Panc1 (cell line): ENCODE measurements around the gene ARHGAP31. TPM values are rescaled to one million over a fixed set of nuclear protein-coding genes. Genes with fewer than 3 reads are reported as not detected.

Experiments used
- ATAC-seq: fragments of 200-7000 bp; cut with Tn5 transposase; 2 replicates; pipeline ENCODE4 v1.9.1; 2020; ENCODE audit warnings: mild to moderate bottlenecking, moderate library complexity
- BruUV-seq: library from RNA; stranded (reverse); fragments of 400-500 nt; replicated peaks from 2 replicates; lab custom pipeline; 2021; lab: Mats Ljungman, UMichigan
- CTCF ChIA-PET: fragments of 300-600 bp; sonication (Branson Sonifier 250); formaldehyde crosslinking; loops from one replicate; lab custom pipeline; 2022; ENCODE audit warnings: antibody characterized with exemption; lab: Charles Lee
- POLR2A ChIA-PET: fragments of 300-600 bp; sonication (Branson Sonifier 250); formaldehyde crosslinking; loops from one replicate; lab custom pipeline; 2022; ENCODE audit warnings: antibody characterized with exemption; lab: Charles Lee
- DNase-seq: peaks from one replicate; pipeline ENCODE4 v3.0.0-alpha.2; 2010; ENCODE audit warnings: low read depth, low spot score
- H3K27ac ChIP-seq: 2 replicates; pipeline ENCODE4 v1.5.1; 2011; ENCODE audit warnings: mild to moderate bottlenecking, low read length, inconsistent platforms
- H3K27me3 ChIP-seq: fragments of 200-500 bp; sonication (Bioruptor generic); 2 replicates; pipeline ENCODE4 v1.6.0; 2014; ENCODE audit warnings: low read length, inconsistent platforms; ENCODE audit not compliant: control insufficient read depth, insufficient read depth
- H3K36me3 ChIP-seq: fragments of 200-500 bp; sonication (Bioruptor generic); 2 replicates; pipeline ENCODE4 v1.5.1; 2014; ENCODE audit warnings: inconsistent platforms, mild to moderate bottlenecking, low read length, moderate library complexity; ENCODE audit not compliant: control insufficient read depth, insufficient read depth
- H3K4me1 ChIP-seq: 2 replicates; pipeline ENCODE4 v1.5.1; 2011; ENCODE audit warnings: inconsistent platforms, mild to moderate bottlenecking, low read length, moderate library complexity; ENCODE audit not compliant: control insufficient read depth, insufficient read depth
- H3K4me3 ChIP-seq, 2 experiments: 2 replicates each; pipeline ENCODE4 v1.5.1; 2011 to 2012; ENCODE audit warnings: low read depth in 2 of 2, low read length in 2 of 2, mild to moderate bottlenecking in 2 of 2, inconsistent platforms in 1 of 2, moderate library complexity in 1 of 2
- H3K9me3 ChIP-seq: fragments of 200-500 bp; sonication (Bioruptor generic); 2 replicates; pipeline ENCODE4 v1.5.1; 2014; ENCODE audit warnings: low read depth, mild to moderate bottlenecking, inconsistent platforms, low read length, moderate library complexity; ENCODE audit not compliant: control insufficient read depth, insufficient read depth
- POLR2AphosphoS5 ChIP-seq: IDR thresholded peaks from 2 replicates; pipeline ENCODE4 v1.6.1; 2012; ENCODE audit warnings: mild to moderate bottlenecking, low read depth, low read length, moderate library complexity
- SIN3A ChIP-seq: IDR thresholded peaks from 2 replicates; pipeline ENCODE4 v1.6.1; 2012; ENCODE audit warnings: low read depth, mild to moderate bottlenecking, low read length, moderate library complexity, borderline replicate concordance; ENCODE audit not compliant: insufficient read depth
- TCF7L2 ChIP-seq: IDR thresholded peaks from 2 replicates; pipeline ENCODE4 v1.6.1; 2011; ENCODE audit warnings: mild to moderate bottlenecking, low read depth, low read length, inconsistent platforms
- in situ Hi-C: cut with HindIII; loops from 2 replicates; pipeline ENCODE4 v1.10.0; 2016; ENCODE audit warnings: low sequenced_read_pairs, low pct_unique_long_range_greater_than_20kb
- intact Hi-C: fragments of 100-400 bp; cut with micrococcal nuclease; formaldehyde crosslinking; loops from one replicate; pipeline ENCODE4 v1.10.0; 2022; ENCODE audit not compliant: unreplicated experiment
- total RNA-seq: library from RNA; stranded (reverse); gene quantifications from one replicate; pipeline ENCODE4 v1.2.1, GENCODE V29; 2021; ENCODE audit not compliant: unreplicated experiment
- TF ChIP-seq, protein P1 (sequence below), 2 experiments: IDR thresholded peaks; 2 replicates each; pipeline ENCODE4 v1.6.1; 2011 to 2012; ENCODE audit warnings: low read depth in 2 of 2, control low read depth in 1 of 2, low read length in 1 of 2, mild to moderate bottlenecking in 1 of 2, moderate library complexity in 1 of 2; ENCODE audit not compliant: insufficient read depth in 1 of 2
- TF ChIP-seq, protein P2 (sequence below): fragments of 450-650 bp; IDR thresholded peaks from 2 replicates; pipeline ENCODE4 v1.5.1; 2017; ENCODE audit warnings: mild to moderate bottlenecking

Gene ARHGAP31
- total RNA-seq, 1 experiment from 2014 or later: 7.6 TPM

DNA sequence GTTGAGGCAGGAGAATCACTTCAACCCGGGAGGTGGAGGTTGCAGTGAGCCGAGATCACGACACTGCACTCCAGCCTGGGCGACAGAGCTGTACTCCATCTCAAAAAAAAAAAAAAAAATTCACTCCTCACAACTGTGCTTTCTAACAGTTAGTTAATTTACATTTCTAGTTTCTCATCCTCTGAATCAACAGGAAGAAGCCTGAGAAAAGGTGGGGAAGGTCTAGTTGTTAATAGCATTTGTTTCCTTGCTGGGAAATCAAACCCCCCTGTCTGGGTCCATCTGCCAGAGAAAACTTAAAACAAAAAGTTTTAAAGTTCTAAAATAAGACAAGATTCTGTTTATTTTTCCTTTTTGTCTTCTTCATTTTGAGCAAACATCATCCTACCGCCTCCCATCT is 106.9 kb downstream of the ARHGAP31 start:
- DNase-seq: no peak
- no peaks in the 10 kb centered on the region for H3K27me3 ChIP-seq
- intact Hi-C loops: no loop called here
- no peak for ATAC-seq
- ChIA-PET POLR2A (no interaction called here), CTCF (no interaction called here)
- no peaks in the 10 kb centered on the region for H3K36me3 ChIP-seq
- no peaks in the 10 kb centered on the region for H3K4me1 ChIP-seq
- no peak overlapping the region for H3K27ac ChIP-seq
- in situ Hi-C loops: no loop called here
- BruUV-seq: no TSS peak
- TF ChIP-seq, protein P1, sequence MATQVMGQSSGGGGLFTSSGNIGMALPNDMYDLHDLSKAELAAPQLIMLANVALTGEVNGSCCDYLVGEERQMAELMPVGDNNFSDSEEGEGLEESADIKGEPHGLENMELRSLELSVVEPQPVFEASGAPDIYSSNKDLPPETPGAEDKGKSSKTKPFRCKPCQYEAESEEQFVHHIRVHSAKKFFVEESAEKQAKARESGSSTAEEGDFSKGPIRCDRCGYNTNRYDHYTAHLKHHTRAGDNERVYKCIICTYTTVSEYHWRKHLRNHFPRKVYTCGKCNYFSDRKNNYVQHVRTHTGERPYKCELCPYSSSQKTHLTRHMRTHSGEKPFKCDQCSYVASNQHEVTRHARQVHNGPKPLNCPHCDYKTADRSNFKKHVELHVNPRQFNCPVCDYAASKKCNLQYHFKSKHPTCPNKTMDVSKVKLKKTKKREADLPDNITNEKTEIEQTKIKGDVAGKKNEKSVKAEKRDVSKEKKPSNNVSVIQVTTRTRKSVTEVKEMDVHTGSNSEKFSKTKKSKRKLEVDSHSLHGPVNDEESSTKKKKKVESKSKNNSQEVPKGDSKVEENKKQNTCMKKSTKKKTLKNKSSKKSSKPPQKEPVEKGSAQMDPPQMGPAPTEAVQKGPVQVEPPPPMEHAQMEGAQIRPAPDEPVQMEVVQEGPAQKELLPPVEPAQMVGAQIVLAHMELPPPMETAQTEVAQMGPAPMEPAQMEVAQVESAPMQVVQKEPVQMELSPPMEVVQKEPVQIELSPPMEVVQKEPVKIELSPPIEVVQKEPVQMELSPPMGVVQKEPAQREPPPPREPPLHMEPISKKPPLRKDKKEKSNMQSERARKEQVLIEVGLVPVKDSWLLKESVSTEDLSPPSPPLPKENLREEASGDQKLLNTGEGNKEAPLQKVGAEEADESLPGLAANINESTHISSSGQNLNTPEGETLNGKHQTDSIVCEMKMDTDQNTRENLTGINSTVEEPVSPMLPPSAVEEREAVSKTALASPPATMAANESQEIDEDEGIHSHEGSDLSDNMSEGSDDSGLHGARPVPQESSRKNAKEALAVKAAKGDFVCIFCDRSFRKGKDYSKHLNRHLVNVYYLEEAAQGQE (IDR thresholded peaks at IDR 0.05; ENCODE audit: insufficient read depth in 1 of 2, low read depth in 2 of 2, low read length in 1 of 2): no peak
- no peak for TF ChIP-seq POLR2AphosphoS5
- no peak for TF ChIP-seq SIN3A
- TF ChIP-seq, protein P2, sequence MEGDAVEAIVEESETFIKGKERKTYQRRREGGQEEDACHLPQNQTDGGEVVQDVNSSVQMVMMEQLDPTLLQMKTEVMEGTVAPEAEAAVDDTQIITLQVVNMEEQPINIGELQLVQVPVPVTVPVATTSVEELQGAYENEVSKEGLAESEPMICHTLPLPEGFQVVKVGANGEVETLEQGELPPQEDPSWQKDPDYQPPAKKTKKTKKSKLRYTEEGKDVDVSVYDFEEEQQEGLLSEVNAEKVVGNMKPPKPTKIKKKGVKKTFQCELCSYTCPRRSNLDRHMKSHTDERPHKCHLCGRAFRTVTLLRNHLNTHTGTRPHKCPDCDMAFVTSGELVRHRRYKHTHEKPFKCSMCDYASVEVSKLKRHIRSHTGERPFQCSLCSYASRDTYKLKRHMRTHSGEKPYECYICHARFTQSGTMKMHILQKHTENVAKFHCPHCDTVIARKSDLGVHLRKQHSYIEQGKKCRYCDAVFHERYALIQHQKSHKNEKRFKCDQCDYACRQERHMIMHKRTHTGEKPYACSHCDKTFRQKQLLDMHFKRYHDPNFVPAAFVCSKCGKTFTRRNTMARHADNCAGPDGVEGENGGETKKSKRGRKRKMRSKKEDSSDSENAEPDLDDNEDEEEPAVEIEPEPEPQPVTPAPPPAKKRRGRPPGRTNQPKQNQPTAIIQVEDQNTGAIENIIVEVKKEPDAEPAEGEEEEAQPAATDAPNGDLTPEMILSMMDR: no peak
- no peak for TF ChIP-seq TCF7L2
- no peaks in the 10 kb centered on the region for H3K9me3 ChIP-seq
- H3K4me3 ChIP-seq: no peak overlapping the region

DNA sequence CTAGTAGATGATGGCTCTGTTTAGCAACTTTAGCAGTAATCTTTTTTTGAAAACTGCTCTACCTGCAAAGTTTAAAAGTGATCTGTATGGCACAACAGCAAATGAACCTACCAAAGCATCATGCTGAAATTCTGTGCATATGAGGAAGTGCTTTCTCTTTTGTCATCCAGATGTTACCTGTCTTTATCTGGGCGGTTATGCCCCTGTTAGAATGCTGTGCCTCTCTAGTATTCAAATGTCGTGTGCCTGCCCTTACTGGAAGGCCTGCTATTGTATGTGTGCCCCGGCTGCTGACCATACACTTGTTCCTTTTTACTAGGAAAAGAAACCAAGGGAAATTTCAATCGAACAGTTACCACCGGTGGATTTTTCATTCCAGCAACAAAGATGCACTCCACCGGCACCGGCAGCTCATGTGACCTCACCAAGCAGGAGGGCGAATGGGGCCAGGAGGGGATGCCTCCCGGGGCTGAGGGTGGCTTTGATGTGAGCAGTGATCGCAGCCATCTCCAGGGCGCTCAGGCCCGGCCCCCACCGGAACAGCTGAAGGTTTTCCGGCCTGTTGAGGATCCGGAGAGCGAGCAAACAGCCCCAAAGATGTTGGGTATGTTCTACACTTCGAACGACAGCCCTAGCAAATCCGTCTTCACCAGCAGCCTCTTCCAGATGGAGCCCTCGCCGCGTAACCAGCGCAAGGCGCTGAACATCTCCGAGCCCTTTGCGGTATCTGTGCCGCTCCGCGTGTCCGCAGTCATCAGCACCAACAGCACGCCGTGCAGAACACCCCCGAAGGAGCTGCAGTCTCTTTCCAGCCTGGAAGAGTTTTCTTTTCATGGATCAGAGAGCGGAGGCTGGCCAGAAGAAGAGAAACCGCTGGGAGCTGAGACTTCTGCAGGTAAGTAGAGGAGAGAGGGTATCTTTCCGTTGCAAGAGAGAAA is 107.6 kb downstream of the ARHGAP31 start:
- H3K9me3 ChIP-seq: no peaks in the 10 kb centered on the region
- POLR2A ChIA-PET: no interaction called here
- TF ChIP-seq SIN3A: no peak
- TF ChIP-seq POLR2AphosphoS5: no peak
- TF ChIP-seq, protein P1 (IDR thresholded peaks at IDR 0.05; ENCODE audit: insufficient read depth in 1 of 2, low read depth in 2 of 2, low read length in 1 of 2): no peak
- no peak for TF ChIP-seq TCF7L2
- TF ChIP-seq, protein P2: no peak
- DNase-seq (no peak), ATAC-seq (no peak)
- in situ Hi-C loops: no loop called here
- H3K36me3 ChIP-seq: no peaks in the 10 kb centered on the region
- no peak overlapping the region for H3K4me3 ChIP-seq
- no peaks in the 10 kb centered on the region for H3K27me3 ChIP-seq
- H3K4me1 ChIP-seq: no peaks in the 10 kb centered on the region
- CTCF ChIA-PET: no interaction called here
- intact Hi-C loops: no loop called here
- no peak overlapping the region for H3K27ac ChIP-seq
- BruUV-seq: no TSS peak
